MM.1S (cell line): ENCODE results near the gene FASTKD3.

Experiments used
- DNase-seq: peaks from one replicate; pipeline ENCODE4 v3.0.0-alpha.2; 2015
- H2AFZ ChIP-seq: fragments of 300-600 bp; sonication (generic); 2 replicates; pipeline ENCODE4 v1.6.0; 2016; ENCODE audit warnings: antibody characterized with exemption, low read length
- H3F3A ChIP-seq: fragments of 300-600 bp; sonication (generic); 2 replicates; pipeline ENCODE4 v1.6.1; 2016; ENCODE audit warnings: mild to moderate bottlenecking, antibody characterized with exemption, low read length, moderate library complexity, mixed read lengths; ENCODE audit not compliant: insufficient read depth
- H3K27ac ChIP-seq: fragments of 300-600 bp; sonication (generic); 2 replicates; pipeline ENCODE4 v1.5.1; 2016; ENCODE audit warnings: mild to moderate bottlenecking, low read length
- H3K27me3 ChIP-seq: fragments of 300-600 bp; sonication (generic); replicated peaks from 2 replicates; pipeline ENCODE4 v1.6.0; 2016; ENCODE audit warnings: low read length; ENCODE audit not compliant: insufficient read depth
- H3K36me3 ChIP-seq: fragments of 300-600 bp; sonication (generic); replicated peaks from 2 replicates; pipeline ENCODE4 v1.6.1; 2016; ENCODE audit warnings: mild to moderate bottlenecking, low read length, mixed read lengths; ENCODE audit not compliant: insufficient read depth
- H3K4me1 ChIP-seq: fragments of 300-600 bp; sonication (generic); 2 replicates; pipeline ENCODE4 v1.6.1; 2016; ENCODE audit warnings: low read length, mixed read lengths
- H3K4me2 ChIP-seq: fragments of 300-600 bp; sonication (generic); 2 replicates; pipeline ENCODE4 v1.6.0; 2016; ENCODE audit warnings: low read depth, low read length
- H3K4me3 ChIP-seq: fragments of 300-600 bp; sonication (generic); 2 replicates; pipeline ENCODE4 v1.5.1; 2016; ENCODE audit warnings: low read length, mixed read lengths
- H3K79me2 ChIP-seq: fragments of 300-600 bp; sonication (generic); 2 replicates; pipeline ENCODE4 v1.6.1; 2016; ENCODE audit warnings: mixed run types, low read length, mixed read lengths
- H3K9ac ChIP-seq: fragments of 300-600 bp; sonication (generic); 2 replicates; pipeline ENCODE4 v1.6.1; 2016; ENCODE audit warnings: low read length, mixed read lengths
- H3K9me2 ChIP-seq: fragments of 300-600 bp; sonication (generic); replicated peaks from 2 replicates; pipeline ENCODE4 v1.6.1; 2016; ENCODE audit warnings: mild to moderate bottlenecking, low read length, mixed read lengths; ENCODE audit not compliant: insufficient read depth
- H3K9me3 ChIP-seq: fragments of 300-600 bp; sonication (generic); replicated peaks from 2 replicates; pipeline ENCODE4 v1.6.1; 2016; ENCODE audit warnings: mild to moderate bottlenecking, low read length, mixed read lengths; ENCODE audit not compliant: insufficient read depth
- H4K20me1 ChIP-seq: fragments of 300-600 bp; sonication (generic); 2 replicates; pipeline ENCODE4 v1.6.1; 2016; ENCODE audit warnings: mild to moderate bottlenecking, low read length, moderate library complexity, mixed read lengths; ENCODE audit not compliant: insufficient read depth
- CTCF ChIP-seq: fragments of 300-600 bp; sonication (generic); IDR thresholded peaks from 2 replicates; pipeline ENCODE4 v1.5.1; 2016; ENCODE audit warnings: antibody characterized with exemption, low read length, mixed read lengths
- EZH2 ChIP-seq: fragments of 300-600 bp; sonication (generic); optimal IDR thresholded peaks from 2 replicates; pipeline ENCODE3; 2017; ENCODE audit warnings: low read depth, mild to moderate bottlenecking, antibody characterized with exemption, low read length, mixed read lengths
- EZH2phosphoT487 ChIP-seq: fragments of 300-600 bp; sonication (generic); IDR thresholded peaks from 2 replicates; pipeline ENCODE4 v1.6.1; 2018; ENCODE audit warnings: antibody characterized with exemption, low read length

The FASTKD3 gene

GRCh38 chr5:7878381-7878873 is 9.6 kb upstream of the FASTKD3 start:
- H3K9me3 ChIP-seq: no peaks in the 10 kb centered on the region
- no peak overlapping the region for H3K4me2 ChIP-seq
- peaks cover 68% of the 10 kb centered on the region for H3K36me3 ChIP-seq
- peaks cover 25% of the 10 kb centered on the region for H3K4me1 ChIP-seq
- no peak overlapping the region for H2AFZ ChIP-seq
- H3K9me2 ChIP-seq: no peaks in the 10 kb centered on the region
- H4K20me1 ChIP-seq: peaks cover 66% of the 10 kb centered on the region
- no peak overlapping the region for H3K27ac ChIP-seq
- TF ChIP-seq CTCF (no peak), EZH2phosphoT487 (no peak), EZH2 (no peak)
- H3K9ac ChIP-seq: no peak overlapping the region
- H3F3A ChIP-seq: peaks cover 6% of the 10 kb centered on the region
- H3K4me3 ChIP-seq: no peak overlapping the region
- no peaks in the 10 kb centered on the region for H3K27me3 ChIP-seq
- DNase-seq: no peak
- peaks cover 100% of the 10 kb centered on the region for H3K79me2 ChIP-seq

GRCh38 chr5:7877851-7878250 is 9.0 kb upstream of the FASTKD3 start:
- Histone ChIP-seq H3K36me3 (peaks cover 62% of the 10 kb centered on the region), H3K9me3 (no peaks in the 10 kb centered on the region), H3K27me3 (no peaks in the 10 kb centered on the region), H3K4me3 (no peak overlapping the region), H3K9me2 (no peaks in the 10 kb centered on the region), H2AFZ (no peak overlapping the region), H4K20me1 (peaks cover 66% of the 10 kb centered on the region), H3K4me2 (no peak overlapping the region), H3K9ac (no peak overlapping the region), H3K4me1 (peaks cover 27% of the 10 kb centered on the region), H3F3A (peaks cover 12% of the 10 kb centered on the region), H3K27ac (no peak overlapping the region), H3K79me2 (peaks cover 96% of the 10 kb centered on the region)
- TF ChIP-seq EZH2: no peak
- no peak for DNase-seq

GRCh38 chr5:7876867-7877266 is 8.0 kb upstream of the FASTKD3 start:
- TF ChIP-seq CTCF (no peak), EZH2phosphoT487 (no peak), EZH2 (no peak)
- Histone ChIP-seq H2AFZ (no peak overlapping the region), H3K4me2 (no peak overlapping the region), H3K27ac (no peak overlapping the region), H3K9me3 (no peaks in the 10 kb centered on the region), H3F3A (peaks cover 22% of the 10 kb centered on the region), H4K20me1 (peaks cover 64% of the 10 kb centered on the region), H3K79me2 (peaks cover 96% of the 10 kb centered on the region), H3K27me3 (no peaks in the 10 kb centered on the region), H3K9ac (no peak overlapping the region), H3K36me3 (peaks cover 58% of the 10 kb centered on the region), H3K4me1 (peaks cover 36% of the 10 kb centered on the region), H3K9me2 (no peaks in the 10 kb centered on the region), H3K4me3 (no peak overlapping the region)
- DNase-seq: no peak

GRCh38 chr5:7875151-7875550 is 6.3 kb upstream of the FASTKD3 start:
- Histone ChIP-seq H3K79me2 (peaks cover 94% of the 10 kb centered on the region), H3K27me3 (no peaks in the 10 kb centered on the region), H3K27ac (no peak overlapping the region), H3K9me2 (no peaks in the 10 kb centered on the region), H3F3A (peaks cover 38% of the 10 kb centered on the region), H3K9ac (no peak overlapping the region), H3K9me3 (no peaks in the 10 kb centered on the region), H4K20me1 (peaks cover 47% of the 10 kb centered on the region), H2AFZ (no peak overlapping the region), H3K36me3 (peaks cover 48% of the 10 kb centered on the region), H3K4me2 (no peak overlapping the region), H3K4me3 (no peak overlapping the region), H3K4me1 (peaks cover 42% of the 10 kb centered on the region)
- no peak for DNase-seq
- TF ChIP-seq CTCF (no peak), EZH2phosphoT487 (no peak)
